HEK293 (cell line): ENCODE data around the gene ZYX.

Experiments used
- CTCF ChIA-PET: fragments of 350-600 bp; formaldehyde crosslinking; extraction: SDS; loops from one replicate; lab custom pipeline; 2021; ENCODE audit warnings: antibody characterized with exemption; lab: Yijun Ruan, JAX
- POLR2A ChIA-PET: fragments of 300-600 bp; formaldehyde crosslinking; extraction: SDS; loops from one replicate; lab custom pipeline; 2020; ENCODE audit warnings: antibody characterized with exemption, inconsistent platforms; lab: Yijun Ruan, JAX
- H3K27ac ChIP-seq: fragments of 200-500 bp; sonication (Bioruptor generic); 2 replicates; pipeline ENCODE4 v1.5.1; 2014; ENCODE audit warnings: low read depth, low read length, control low read depth, inconsistent platforms; ENCODE audit errors: extremely low read depth
- H3K36me3 ChIP-seq, 2 experiments: fragments of 200-500 bp in 1 of 2; sonication (Bioruptor generic) in 1 of 2; 1 replicate in 1 of 2; 2 replicates in 1 of 2; pipeline ENCODE4 v1.5.1; 2014 to 2017; ENCODE audit warnings: inconsistent platforms in 2 of 2, low read length in 2 of 2; ENCODE audit not compliant: control insufficient read depth in 2 of 2, insufficient read depth in 1 of 2
- H3K4me1 ChIP-seq: fragments of 200-500 bp; sonication (Bioruptor generic); 2 replicates; pipeline ENCODE4 v1.5.1; 2014; ENCODE audit warnings: mild to moderate bottlenecking, low read length, inconsistent platforms; ENCODE audit not compliant: control insufficient read depth, insufficient read depth
- H3K4me3 ChIP-seq: 2 replicates; pipeline ENCODE4 v1.5.1; 2011; ENCODE audit warnings: low read depth, mild to moderate bottlenecking, control low read depth, low read length, moderate library complexity
- H3K9me3 ChIP-seq: fragments of 200-500 bp; sonication (Bioruptor generic); 2 replicates; pipeline ENCODE4 v1.5.1; 2014; ENCODE audit warnings: low read depth, low read length, inconsistent platforms; ENCODE audit not compliant: control insufficient read depth, insufficient read depth
- GFI1B ChIP-seq: fragments of 450-650 bp; formaldehyde crosslinking; IDR thresholded peaks from 2 replicates; pipeline ENCODE4 v1.5.1; 2016; ENCODE audit warnings: missing biosample characterization, missing genetic modification characterization
- GLI2 ChIP-seq: fragments of 450-650 bp; formaldehyde crosslinking; IDR thresholded peaks from 2 replicates; pipeline ENCODE4; 2017; ENCODE audit warnings: missing biosample characterization, missing genetic modification characterization, low read depth, borderline replicate concordance
- KLF9 ChIP-seq: fragments of 450-650 bp; formaldehyde crosslinking; IDR thresholded peaks from 2 replicates; pipeline ENCODE4 v1.5.1; 2016; ENCODE audit warnings: missing biosample characterization, missing genetic modification characterization, low read depth
- MZF1 ChIP-seq: fragments of 450-650 bp; formaldehyde crosslinking; IDR thresholded peaks from 2 replicates; pipeline ENCODE4 v1.5.1; 2017; ENCODE audit warnings: missing biosample characterization, missing genetic modification characterization, borderline replicate concordance
- WT1 ChIP-seq: fragments of 450-650 bp; formaldehyde crosslinking; IDR thresholded peaks from 2 replicates; pipeline ENCODE4 v1.5.1; 2016; ENCODE audit warnings: missing biosample characterization, missing genetic modification characterization
- ZBTB48 ChIP-seq: fragments of 450-650 bp; formaldehyde crosslinking; IDR thresholded peaks from 2 replicates; pipeline ENCODE4 v1.5.1; 2016; ENCODE audit warnings: missing biosample characterization, missing genetic modification characterization
- ZNF23 ChIP-seq: fragments of 450-650 bp; formaldehyde crosslinking; IDR thresholded peaks from 2 replicates; pipeline ENCODE4 v1.5.1; 2016; ENCODE audit warnings: missing biosample characterization, missing genetic modification characterization, borderline replicate concordance
- ZNF473 ChIP-seq: fragments of 450-650 bp; formaldehyde crosslinking; IDR thresholded peaks from 2 replicates; pipeline ENCODE4 v1.5.1; 2017; ENCODE audit warnings: missing biosample characterization, missing genetic modification characterization
- ZNF561 ChIP-seq: fragments of 450-650 bp; IDR thresholded peaks from 2 replicates; pipeline ENCODE4 v1.5.1; 2018; ENCODE audit warnings: missing biosample characterization, missing genetic modification characterization, borderline replicate concordance
- ZNF596 ChIP-seq: fragments of 450-650 bp; IDR thresholded peaks from 2 replicates; pipeline ENCODE4 v1.5.0; 2018; ENCODE audit warnings: missing biosample characterization, mild to moderate bottlenecking, missing genetic modification characterization, moderate library complexity
- ZNF600 ChIP-seq: fragments of 450-650 bp; formaldehyde crosslinking; IDR thresholded peaks from 2 replicates; pipeline ENCODE4 v1.5.1; 2016; ENCODE audit warnings: missing biosample characterization, missing genetic modification characterization
- ZNF624 ChIP-seq: fragments of 450-650 bp; formaldehyde crosslinking; IDR thresholded peaks from 2 replicates; pipeline ENCODE4 v1.5.1; 2017; ENCODE audit warnings: missing biosample characterization, missing genetic modification characterization
- ZNF658 ChIP-seq: fragments of 450-650 bp; formaldehyde crosslinking; IDR thresholded peaks from 2 replicates; pipeline ENCODE4; 2016; ENCODE audit warnings: missing biosample characterization, missing genetic modification characterization
- ZNF791 ChIP-seq: fragments of 450-650 bp; formaldehyde crosslinking; IDR thresholded peaks from 2 replicates; pipeline ENCODE4 v1.5.1; 2016; ENCODE audit warnings: missing biosample characterization, missing genetic modification characterization
- ZSCAN18 ChIP-seq: fragments of 450-650 bp; formaldehyde crosslinking; IDR thresholded peaks from 2 replicates; pipeline ENCODE4 v1.5.1; 2016; ENCODE audit warnings: missing biosample characterization, missing genetic modification characterization
- ZSCAN30 ChIP-seq: fragments of 450-650 bp; IDR thresholded peaks from 2 replicates; pipeline ENCODE4 v1.5.1; 2018; ENCODE audit warnings: missing biosample characterization, mild to moderate bottlenecking, missing genetic modification characterization, moderate library complexity
- TF ChIP-seq, protein P1 (sequence below): fragments of 450-650 bp; formaldehyde crosslinking; IDR thresholded peaks from 2 replicates; pipeline ENCODE4 v1.5.1; 2016; ENCODE audit warnings: missing biosample characterization, missing genetic modification characterization, low read depth
- TF ChIP-seq, protein P2 (sequence below): fragments of 450-650 bp; formaldehyde crosslinking; IDR thresholded peaks from 2 replicates; pipeline ENCODE4 v1.5.1; 2016; ENCODE audit warnings: missing biosample characterization, missing genetic modification characterization, borderline replicate concordance

ZYX gene

GRCh38 chr7:143390773-143391317 is 9.7 kb downstream of the ZYX start:
- H3K4me3 ChIP-seq, result no peak overlapping the region
- no peaks in the 10 kb centered on the region for H3K9me3 ChIP-seq
- ChIA-PET CTCF (interaction anchor here (0.7 to 0.8 kb wide), 2 partner anchors 13 to 38 kb away, joined by 3 to 4 read pairs; no protein-coding TSS in a partner anchor), POLR2A (interaction anchor here (1.2 kb wide), 1 partner anchor 12 kb away, joined by 4 read pairs; no protein-coding TSS in a partner anchor)
- H3K27ac ChIP-seq, result no peak overlapping the region
- no peaks in the 10 kb centered on the region for H3K4me1 ChIP-seq
- TF ChIP-seq ZNF791 (tag by site-specific recombination) (no peak), ZNF23 (tag by site-specific recombination) (no peak), WT1 (tag by site-specific recombination) (no peak), ZNF600 (tag by site-specific recombination) (no peak), ZNF624 (tag by site-specific recombination) (no peak), MZF1 (tag by site-specific recombination) (no peak), KLF9 (tag by site-specific recombination) (no peak), ZNF596 (tag by site-specific recombination) (no peak), ZNF658 (tag by site-specific recombination) (no peak), ZSCAN30 (tag by site-specific recombination) (no peak), GLI2 (tag by site-specific recombination) (no peak), ZSCAN18 (no peak), ZNF473 (tag by site-specific recombination) (no peak), ZNF561 (tag by site-specific recombination) (no peak), GFI1B (tag by site-specific recombination) (no peak), ZBTB48 (no peak)
- TF ChIP-seq, protein P1, sequence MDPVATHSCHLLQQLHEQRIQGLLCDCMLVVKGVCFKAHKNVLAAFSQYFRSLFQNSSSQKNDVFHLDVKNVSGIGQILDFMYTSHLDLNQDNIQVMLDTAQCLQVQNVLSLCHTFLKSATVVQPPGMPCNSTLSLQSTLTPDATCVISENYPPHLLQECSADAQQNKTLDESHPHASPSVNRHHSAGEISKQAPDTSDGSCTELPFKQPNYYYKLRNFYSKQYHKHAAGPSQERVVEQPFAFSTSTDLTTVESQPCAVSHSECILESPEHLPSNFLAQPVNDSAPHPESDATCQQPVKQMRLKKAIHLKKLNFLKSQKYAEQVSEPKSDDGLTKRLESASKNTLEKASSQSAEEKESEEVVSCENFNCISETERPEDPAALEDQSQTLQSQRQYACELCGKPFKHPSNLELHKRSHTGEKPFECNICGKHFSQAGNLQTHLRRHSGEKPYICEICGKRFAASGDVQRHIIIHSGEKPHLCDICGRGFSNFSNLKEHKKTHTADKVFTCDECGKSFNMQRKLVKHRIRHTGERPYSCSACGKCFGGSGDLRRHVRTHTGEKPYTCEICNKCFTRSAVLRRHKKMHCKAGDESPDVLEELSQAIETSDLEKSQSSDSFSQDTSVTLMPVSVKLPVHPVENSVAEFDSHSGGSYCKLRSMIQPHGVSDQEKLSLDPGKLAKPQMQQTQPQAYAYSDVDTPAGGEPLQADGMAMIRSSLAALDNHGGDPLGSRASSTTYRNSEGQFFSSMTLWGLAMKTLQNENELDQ (tag by site-specific recombination), result no peak
- TF ChIP-seq, protein P2, sequence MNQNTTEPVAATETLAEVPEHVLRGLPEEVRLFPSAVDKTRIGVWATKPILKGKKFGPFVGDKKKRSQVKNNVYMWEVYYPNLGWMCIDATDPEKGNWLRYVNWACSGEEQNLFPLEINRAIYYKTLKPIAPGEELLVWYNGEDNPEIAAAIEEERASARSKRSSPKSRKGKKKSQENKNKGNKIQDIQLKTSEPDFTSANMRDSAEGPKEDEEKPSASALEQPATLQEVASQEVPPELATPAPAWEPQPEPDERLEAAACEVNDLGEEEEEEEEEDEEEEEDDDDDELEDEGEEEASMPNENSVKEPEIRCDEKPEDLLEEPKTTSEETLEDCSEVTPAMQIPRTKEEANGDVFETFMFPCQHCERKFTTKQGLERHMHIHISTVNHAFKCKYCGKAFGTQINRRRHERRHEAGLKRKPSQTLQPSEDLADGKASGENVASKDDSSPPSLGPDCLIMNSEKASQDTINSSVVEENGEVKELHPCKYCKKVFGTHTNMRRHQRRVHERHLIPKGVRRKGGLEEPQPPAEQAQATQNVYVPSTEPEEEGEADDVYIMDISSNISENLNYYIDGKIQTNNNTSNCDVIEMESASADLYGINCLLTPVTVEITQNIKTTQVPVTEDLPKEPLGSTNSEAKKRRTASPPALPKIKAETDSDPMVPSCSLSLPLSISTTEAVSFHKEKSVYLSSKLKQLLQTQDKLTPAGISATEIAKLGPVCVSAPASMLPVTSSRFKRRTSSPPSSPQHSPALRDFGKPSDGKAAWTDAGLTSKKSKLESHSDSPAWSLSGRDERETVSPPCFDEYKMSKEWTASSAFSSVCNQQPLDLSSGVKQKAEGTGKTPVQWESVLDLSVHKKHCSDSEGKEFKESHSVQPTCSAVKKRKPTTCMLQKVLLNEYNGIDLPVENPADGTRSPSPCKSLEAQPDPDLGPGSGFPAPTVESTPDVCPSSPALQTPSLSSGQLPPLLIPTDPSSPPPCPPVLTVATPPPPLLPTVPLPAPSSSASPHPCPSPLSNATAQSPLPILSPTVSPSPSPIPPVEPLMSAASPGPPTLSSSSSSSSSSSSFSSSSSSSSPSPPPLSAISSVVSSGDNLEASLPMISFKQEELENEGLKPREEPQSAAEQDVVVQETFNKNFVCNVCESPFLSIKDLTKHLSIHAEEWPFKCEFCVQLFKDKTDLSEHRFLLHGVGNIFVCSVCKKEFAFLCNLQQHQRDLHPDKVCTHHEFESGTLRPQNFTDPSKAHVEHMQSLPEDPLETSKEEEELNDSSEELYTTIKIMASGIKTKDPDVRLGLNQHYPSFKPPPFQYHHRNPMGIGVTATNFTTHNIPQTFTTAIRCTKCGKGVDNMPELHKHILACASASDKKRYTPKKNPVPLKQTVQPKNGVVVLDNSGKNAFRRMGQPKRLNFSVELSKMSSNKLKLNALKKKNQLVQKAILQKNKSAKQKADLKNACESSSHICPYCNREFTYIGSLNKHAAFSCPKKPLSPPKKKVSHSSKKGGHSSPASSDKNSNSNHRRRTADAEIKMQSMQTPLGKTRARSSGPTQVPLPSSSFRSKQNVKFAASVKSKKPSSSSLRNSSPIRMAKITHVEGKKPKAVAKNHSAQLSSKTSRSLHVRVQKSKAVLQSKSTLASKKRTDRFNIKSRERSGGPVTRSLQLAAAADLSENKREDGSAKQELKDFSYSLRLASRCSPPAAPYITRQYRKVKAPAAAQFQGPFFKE, result no peak
- peaks cover 2 to 66% of the 10 kb centered on the region in 2 experiments; a peak in 2 of 3 replicates for H3K36me3 ChIP-seq
